Measurements from ENCODE around the gene PLA2G2A. TPM values are rescaled to one million over a fixed set of nuclear protein-coding genes. Genes with fewer than 3 reads are reported as not detected.

The PLA2G2A gene
- polyA plus RNA-seq, 1 of the 3 experiments (the other 2 are of a cell fraction): not detected

- Histone ChIP-seq H3K4me1 (ENCODE audit: control insufficient read depth in 1 of 2, insufficient read depth in 2 of 2, low read depth in 1 of 2, low read length in 1 of 2) (no peaks in the 10 kb centered on the region), H3F3A (replicated peaks; ENCODE audit: insufficient read depth) (no peaks in the 10 kb centered on the region), H3K36me3 (replicated peaks in 1 of 2; ENCODE audit: control insufficient read depth in 1 of 2, insufficient read depth in 2 of 2, low read length in 1 of 2) (no peaks in the 10 kb centered on the region), H3K79me2 (ENCODE audit: insufficient read depth) (no peaks in the 10 kb centered on the region), H3K27me3 (ENCODE audit: insufficient read depth) (no peaks in the 10 kb centered on the region; the same call in 1 of the 2 replicates), H3K27ac (ENCODE audit: low read depth in 2 of 2, low read length in 1 of 2) (no peak overlapping the region), H2AFZ (ENCODE audit: low read depth) (no peak overlapping the region), H3K9me2 (no peaks in the 10 kb centered on the region), H3K4me2 (no peak overlapping the region), H3K9me3 (no peaks in the 10 kb centered on the region), H3K9ac (no peak overlapping the region), H4K20me1 (ENCODE audit: insufficient read depth) (no peaks in the 10 kb centered on the region), H3K4me3 (ENCODE audit: low read depth in 2 of 2, low read length in 1 of 2) (no peak overlapping the region)
- POLR2A ChIA-PET: no interaction called here
- no peak for TF ChIP-seq ELF1 (IDR thresholded peaks at IDR 0.05)
- TF ChIP-seq TCF12 (IDR thresholded peaks at IDR 0.05): no peak
- TF ChIP-seq RAD21 (IDR thresholded peaks at IDR 0.05; ENCODE audit: low read length): no peak
- no peak for TF ChIP-seq EP300 (IDR thresholded peaks at IDR 0.05; ENCODE audit: borderline replicate concordance in 1 of 2, low read depth in 1 of 2, low read length in 1 of 2)
- no peak for TF ChIP-seq FOXM1 (IDR thresholded peaks at IDR 0.05; ENCODE audit: low read depth)
- TF ChIP-seq CHD2 (IDR thresholded peaks at IDR 0.05; ENCODE audit: low read length, partially characterized antibody): no peak
- no peak for TF ChIP-seq NFIC (IDR thresholded peaks at IDR 0.05; ENCODE audit: borderline replicate concordance)
- TF ChIP-seq, protein P1, sequence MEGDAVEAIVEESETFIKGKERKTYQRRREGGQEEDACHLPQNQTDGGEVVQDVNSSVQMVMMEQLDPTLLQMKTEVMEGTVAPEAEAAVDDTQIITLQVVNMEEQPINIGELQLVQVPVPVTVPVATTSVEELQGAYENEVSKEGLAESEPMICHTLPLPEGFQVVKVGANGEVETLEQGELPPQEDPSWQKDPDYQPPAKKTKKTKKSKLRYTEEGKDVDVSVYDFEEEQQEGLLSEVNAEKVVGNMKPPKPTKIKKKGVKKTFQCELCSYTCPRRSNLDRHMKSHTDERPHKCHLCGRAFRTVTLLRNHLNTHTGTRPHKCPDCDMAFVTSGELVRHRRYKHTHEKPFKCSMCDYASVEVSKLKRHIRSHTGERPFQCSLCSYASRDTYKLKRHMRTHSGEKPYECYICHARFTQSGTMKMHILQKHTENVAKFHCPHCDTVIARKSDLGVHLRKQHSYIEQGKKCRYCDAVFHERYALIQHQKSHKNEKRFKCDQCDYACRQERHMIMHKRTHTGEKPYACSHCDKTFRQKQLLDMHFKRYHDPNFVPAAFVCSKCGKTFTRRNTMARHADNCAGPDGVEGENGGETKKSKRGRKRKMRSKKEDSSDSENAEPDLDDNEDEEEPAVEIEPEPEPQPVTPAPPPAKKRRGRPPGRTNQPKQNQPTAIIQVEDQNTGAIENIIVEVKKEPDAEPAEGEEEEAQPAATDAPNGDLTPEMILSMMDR (IDR thresholded peaks at IDR 0.05): no peak
- no peak for TF ChIP-seq RCOR1 (IDR thresholded peaks at IDR 0.05; ENCODE audit: low read length)
- TF ChIP-seq GATA2 (CRISPR knock-in tag; IDR thresholded peaks at IDR 0.05): no peak
- no peak for TF ChIP-seq RFX5 (IDR thresholded peaks at IDR 0.05; ENCODE audit: low read length)
- TF ChIP-seq MEF2A (IDR thresholded peaks at IDR 0.05; ENCODE audit: borderline replicate concordance, low read depth): no peak
- TF ChIP-seq USF2 (IDR thresholded peaks at IDR 0.05; ENCODE audit: borderline replicate concordance, low read depth, low read length): no peak
- WGBS (ENCODE audit: low lambda C conversion rate): 4% methylated on average over 4 of the region's 4 CpGs
- DNase-seq: no peak
- CTCF ChIA-PET: interaction anchor here (1.0 to 1.2 kb wide), 2 partner anchors 14 to 163 kb away, joined by 4 to 5 read pairs; no protein-coding TSS in a partner anchor
Measured at GRCh38 chr1:19988267-19989006, 9.0 kb upstream of the PLA2G2A start.

DNA sequence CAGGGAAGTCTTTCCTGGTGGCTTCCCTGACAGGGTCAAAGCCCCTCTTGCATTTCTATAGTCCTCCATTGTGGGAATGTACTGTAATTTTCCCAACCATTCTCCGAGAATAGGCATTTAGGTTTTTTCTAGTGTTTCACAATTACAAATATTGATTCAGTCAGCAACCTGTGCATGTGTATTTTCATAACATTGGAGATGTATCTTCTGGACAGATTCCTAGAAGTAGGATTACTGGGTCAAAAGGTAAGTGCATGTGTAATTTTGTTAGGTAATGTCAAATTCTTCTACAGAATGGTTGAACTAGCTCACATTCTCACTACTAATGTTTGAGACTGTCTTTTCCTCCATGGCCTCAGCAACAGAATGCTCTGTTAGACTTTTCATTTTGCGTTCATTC lies 8.3 kb upstream of the PLA2G2A start:
- no peaks in the 10 kb centered on the region for H4K20me1 ChIP-seq (ENCODE audit: insufficient read depth)
- DNase-seq: no peak
- no peak overlapping the region for H3K4me3 ChIP-seq (ENCODE audit: low read depth in 2 of 2, low read length in 1 of 2)
- TF ChIP-seq IRF3 (IDR thresholded peaks at IDR 0.05; ENCODE audit: low read depth, low read length): no peak
- no peak for TF ChIP-seq EZH2phosphoT487 (IDR thresholded peaks at IDR 0.05; ENCODE audit: borderline replicate concordance, low read depth)
- no peak for TF ChIP-seq NFIC (IDR thresholded peaks at IDR 0.05; ENCODE audit: borderline replicate concordance)
- no peak for TF ChIP-seq MEF2A (IDR thresholded peaks at IDR 0.05; ENCODE audit: borderline replicate concordance, low read depth)
- TF ChIP-seq NRF1 (IDR thresholded peaks at IDR 0.05; ENCODE audit: low read depth, low read length): no peak
- TF ChIP-seq EP300 (IDR thresholded peaks at IDR 0.05; ENCODE audit: borderline replicate concordance in 1 of 2, low read depth in 1 of 2, low read length in 1 of 2): no peak
- TF ChIP-seq GATA2 (CRISPR knock-in tag; IDR thresholded peaks at IDR 0.05): no peak
- TF ChIP-seq SIN3A (IDR thresholded peaks at IDR 0.05; ENCODE audit: borderline replicate concordance, low read depth, low read length): no peak
- no peak for TF ChIP-seq ELF1 (IDR thresholded peaks at IDR 0.05)
- TF ChIP-seq, protein P2, sequence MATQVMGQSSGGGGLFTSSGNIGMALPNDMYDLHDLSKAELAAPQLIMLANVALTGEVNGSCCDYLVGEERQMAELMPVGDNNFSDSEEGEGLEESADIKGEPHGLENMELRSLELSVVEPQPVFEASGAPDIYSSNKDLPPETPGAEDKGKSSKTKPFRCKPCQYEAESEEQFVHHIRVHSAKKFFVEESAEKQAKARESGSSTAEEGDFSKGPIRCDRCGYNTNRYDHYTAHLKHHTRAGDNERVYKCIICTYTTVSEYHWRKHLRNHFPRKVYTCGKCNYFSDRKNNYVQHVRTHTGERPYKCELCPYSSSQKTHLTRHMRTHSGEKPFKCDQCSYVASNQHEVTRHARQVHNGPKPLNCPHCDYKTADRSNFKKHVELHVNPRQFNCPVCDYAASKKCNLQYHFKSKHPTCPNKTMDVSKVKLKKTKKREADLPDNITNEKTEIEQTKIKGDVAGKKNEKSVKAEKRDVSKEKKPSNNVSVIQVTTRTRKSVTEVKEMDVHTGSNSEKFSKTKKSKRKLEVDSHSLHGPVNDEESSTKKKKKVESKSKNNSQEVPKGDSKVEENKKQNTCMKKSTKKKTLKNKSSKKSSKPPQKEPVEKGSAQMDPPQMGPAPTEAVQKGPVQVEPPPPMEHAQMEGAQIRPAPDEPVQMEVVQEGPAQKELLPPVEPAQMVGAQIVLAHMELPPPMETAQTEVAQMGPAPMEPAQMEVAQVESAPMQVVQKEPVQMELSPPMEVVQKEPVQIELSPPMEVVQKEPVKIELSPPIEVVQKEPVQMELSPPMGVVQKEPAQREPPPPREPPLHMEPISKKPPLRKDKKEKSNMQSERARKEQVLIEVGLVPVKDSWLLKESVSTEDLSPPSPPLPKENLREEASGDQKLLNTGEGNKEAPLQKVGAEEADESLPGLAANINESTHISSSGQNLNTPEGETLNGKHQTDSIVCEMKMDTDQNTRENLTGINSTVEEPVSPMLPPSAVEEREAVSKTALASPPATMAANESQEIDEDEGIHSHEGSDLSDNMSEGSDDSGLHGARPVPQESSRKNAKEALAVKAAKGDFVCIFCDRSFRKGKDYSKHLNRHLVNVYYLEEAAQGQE (IDR thresholded peaks at IDR 0.05; ENCODE audit: low read depth, low read length): no peak
- no peak for TF ChIP-seq TCF12 (IDR thresholded peaks at IDR 0.05)
- no peaks in the 10 kb centered on the region for H3K79me2 ChIP-seq (ENCODE audit: insufficient read depth)
- H3K4me2 ChIP-seq: no peak overlapping the region
- no peaks in the 10 kb centered on the region for H3K36me3 ChIP-seq (replicated peaks in 1 of 2; ENCODE audit: control insufficient read depth in 1 of 2, insufficient read depth in 2 of 2, low read length in 1 of 2)
- 30% methylated on average over 2 of the region's 2 CpGs for WGBS (ENCODE audit: low lambda C conversion rate)
- H3K4me1 ChIP-seq (ENCODE audit: control insufficient read depth in 1 of 2, insufficient read depth in 2 of 2, low read depth in 1 of 2, low read length in 1 of 2): no peaks in the 10 kb centered on the region
- CTCF ChIA-PET: interaction anchor here (1.2 kb wide), 1 partner anchor 164 kb away, joined by 4 read pairs; no protein-coding TSS in a partner anchor
- no peaks in the 10 kb centered on the region; the same call in 1 of the 2 replicates for H3K27me3 ChIP-seq (ENCODE audit: insufficient read depth)
- H3K9me2 ChIP-seq: no peaks in the 10 kb centered on the region
- H3K9me3 ChIP-seq: no peaks in the 10 kb centered on the region
- no peaks in the 10 kb centered on the region for H3F3A ChIP-seq (replicated peaks; ENCODE audit: insufficient read depth)
- H3K27ac ChIP-seq (ENCODE audit: low read depth in 2 of 2, low read length in 1 of 2): no peak overlapping the region
- no peak overlapping the region for H3K9ac ChIP-seq
- no peak overlapping the region for H2AFZ ChIP-seq (ENCODE audit: low read depth)
- POLR2A ChIA-PET: no interaction called here
